LNCAP (cell line): ENCODE results near the gene HOXD3.

Experiments used
- TF ChIP-seq, protein P1 (sequence below): fragments of 450-650 bp; IDR thresholded peaks from 2 replicates; pipeline ENCODE4 v1.5.1; 2017; ENCODE audit warnings: mild to moderate bottlenecking

Gene HOXD3

DNA sequence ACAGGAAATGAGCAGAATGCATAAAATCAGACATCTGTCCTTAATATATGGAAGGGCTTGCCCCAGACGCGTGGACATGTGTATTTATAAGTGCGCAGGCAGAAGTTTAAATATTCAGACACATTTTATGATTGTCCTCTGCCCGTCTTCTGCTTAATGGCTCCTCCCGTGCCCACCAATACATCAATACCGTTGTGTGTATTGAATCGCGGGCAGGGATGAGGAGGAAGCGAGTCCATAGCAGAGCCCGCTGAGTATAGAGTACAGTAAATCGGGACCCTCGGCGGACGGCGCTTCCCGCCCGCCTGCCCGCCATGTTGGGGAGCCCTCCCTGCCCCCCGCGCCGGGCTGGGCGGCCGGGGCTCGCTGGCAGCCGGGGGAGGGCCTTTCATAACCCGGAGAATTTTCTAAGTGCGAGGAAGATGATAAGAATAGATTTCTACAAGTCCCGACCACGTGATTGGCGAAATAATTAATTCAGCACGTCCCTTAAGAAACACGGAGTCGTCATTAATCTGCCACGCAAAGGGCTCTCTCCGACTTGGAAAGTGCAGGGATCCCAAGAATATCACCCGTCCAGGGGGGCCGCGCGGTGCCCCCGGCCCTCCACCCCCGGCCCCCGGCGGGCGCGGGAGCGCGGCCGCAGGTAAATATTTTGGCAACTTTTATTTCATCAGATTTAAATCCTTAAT, at the start of gene HOXD3:
TSS of gene HOXD3 (plus strand) at position 501 of the 692 bp plus-strand sequence. CDS start 11,808 bp downstream, outside the sequence.
- TF ChIP-seq, protein P1, sequence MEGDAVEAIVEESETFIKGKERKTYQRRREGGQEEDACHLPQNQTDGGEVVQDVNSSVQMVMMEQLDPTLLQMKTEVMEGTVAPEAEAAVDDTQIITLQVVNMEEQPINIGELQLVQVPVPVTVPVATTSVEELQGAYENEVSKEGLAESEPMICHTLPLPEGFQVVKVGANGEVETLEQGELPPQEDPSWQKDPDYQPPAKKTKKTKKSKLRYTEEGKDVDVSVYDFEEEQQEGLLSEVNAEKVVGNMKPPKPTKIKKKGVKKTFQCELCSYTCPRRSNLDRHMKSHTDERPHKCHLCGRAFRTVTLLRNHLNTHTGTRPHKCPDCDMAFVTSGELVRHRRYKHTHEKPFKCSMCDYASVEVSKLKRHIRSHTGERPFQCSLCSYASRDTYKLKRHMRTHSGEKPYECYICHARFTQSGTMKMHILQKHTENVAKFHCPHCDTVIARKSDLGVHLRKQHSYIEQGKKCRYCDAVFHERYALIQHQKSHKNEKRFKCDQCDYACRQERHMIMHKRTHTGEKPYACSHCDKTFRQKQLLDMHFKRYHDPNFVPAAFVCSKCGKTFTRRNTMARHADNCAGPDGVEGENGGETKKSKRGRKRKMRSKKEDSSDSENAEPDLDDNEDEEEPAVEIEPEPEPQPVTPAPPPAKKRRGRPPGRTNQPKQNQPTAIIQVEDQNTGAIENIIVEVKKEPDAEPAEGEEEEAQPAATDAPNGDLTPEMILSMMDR, result no peak

GRCh38 chr2:176107731-176108181, 49.4 kb upstream of the HOXD3 start:
- TF ChIP-seq, protein P1, result no peak

GRCh38 chr2:176109192-176109901, 47.8 kb upstream of the HOXD3 start:
- TF ChIP-seq, protein P1, result no peak

- TF ChIP-seq, protein P1, result no peak
Measured at GRCh38 chr2:176109946-176110345, 47.2 kb upstream of the HOXD3 start.

GRCh38 chr2:176110415-176111308, 46.4 kb upstream of the HOXD3 start:
- TF ChIP-seq, protein P1, result no peak

DNA sequence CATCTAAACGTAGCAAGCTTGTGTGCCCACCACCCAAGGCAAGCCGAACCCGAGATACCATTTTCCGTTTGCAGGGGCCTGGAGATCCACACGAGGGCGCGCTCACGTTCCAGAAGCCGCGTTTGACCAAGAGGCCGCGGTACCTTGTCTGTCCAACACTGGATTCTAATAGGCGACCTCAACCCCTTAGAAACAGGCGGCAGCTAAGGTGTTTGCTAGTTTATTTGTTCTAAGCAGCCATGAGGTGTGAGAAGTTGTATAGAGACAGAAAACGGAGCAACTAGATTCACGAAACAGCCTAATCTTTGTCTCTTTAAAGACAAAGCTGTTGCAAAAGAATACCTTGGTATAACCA, 45.8 kb upstream of the HOXD3 start:
- TF ChIP-seq, protein P1, result peak; percentile 83

DNA sequence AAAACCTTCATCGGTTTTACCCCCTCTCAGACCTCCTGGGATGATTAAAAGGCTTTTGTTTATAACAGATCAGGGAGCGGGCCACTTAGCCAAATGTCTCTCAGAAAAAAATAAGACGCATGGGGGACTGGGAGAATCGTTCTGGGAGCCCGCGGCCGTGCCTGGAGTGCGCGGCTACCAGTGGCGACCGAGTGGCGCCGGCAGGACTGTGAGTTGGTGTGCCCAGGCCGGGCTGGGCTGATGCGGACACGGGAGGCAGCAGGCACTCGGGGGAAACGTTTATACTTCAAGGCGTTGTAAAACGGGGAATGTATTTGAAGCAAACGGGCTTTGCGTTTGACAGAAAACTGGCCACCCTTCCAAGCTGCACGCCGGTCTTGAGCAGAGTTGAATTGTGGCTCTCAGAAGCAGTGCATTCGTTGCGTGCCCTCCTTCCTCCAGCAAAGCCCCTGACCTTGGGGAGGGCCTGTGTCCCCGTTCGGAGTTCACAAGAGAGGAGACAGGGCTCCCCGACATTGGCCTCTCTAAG, 45.2 kb upstream of the HOXD3 start:
- TF ChIP-seq, protein P1, result no peak
